ENCODE data around the gene ATP9B.

DNA sequence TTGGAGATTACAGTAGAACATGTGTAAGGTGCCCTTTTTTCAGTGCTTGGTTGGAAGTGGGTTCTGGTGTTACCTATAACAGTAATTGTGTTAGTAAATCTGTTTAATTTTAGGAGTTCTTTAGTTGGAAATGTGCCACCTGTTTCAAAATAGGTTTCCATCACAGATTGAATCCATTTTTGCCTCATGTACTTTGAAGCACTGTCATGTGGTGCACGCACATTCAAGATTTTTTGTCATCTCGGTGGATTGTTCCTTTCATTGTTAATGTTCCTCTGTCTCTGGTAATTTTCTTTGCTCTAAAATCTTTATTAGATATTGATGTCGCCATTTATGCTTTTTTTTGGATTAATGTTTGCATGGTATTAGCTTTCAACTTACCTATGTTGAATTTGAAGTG lies 1.3 kb downstream of the ATP9B start:
- no peak for TF ChIP-seq POLR2A (IDR thresholded peaks at IDR 0.05)
- no peak for TF ChIP-seq CTCF (IDR thresholded peaks at IDR 0.05)
- TF ChIP-seq EP300 (IDR thresholded peaks at IDR 0.05) = no peak

Data from ovary (tissue), 3 donors.